Fibroblast of lung (primary cell): Measurements from ENCODE around the gene GFPT2. TPM values are rescaled to one million over a fixed set of nuclear protein-coding genes. Genes with fewer than 3 reads are reported as not detected.

Source experiments
- DNase-seq, 2 donors: peaks; one replicate each; pipeline versions ENCODE4 v3.0.0 to v3.0.0-alpha.2; 2010; ENCODE audit warnings: low read depth in 2 of 2
- H2AFZ ChIP-seq: 2 replicates; pipeline ENCODE4 v1.5.1; 2012; ENCODE audit warnings: low read length, control low read depth, inconsistent platforms
- H3K27ac ChIP-seq: 2 replicates; pipeline ENCODE4 v1.5.1; 2011; ENCODE audit warnings: low read length, control low read depth; ENCODE audit not compliant: insufficient read depth
- H3K27me3 ChIP-seq: 2 replicates; pipeline ENCODE4 v1.5.1; 2011; ENCODE audit warnings: mild to moderate bottlenecking, low read length; ENCODE audit not compliant: control insufficient read depth, insufficient read depth
- H3K36me3 ChIP-seq: 2 replicates; pipeline ENCODE4 v1.5.1; 2011; ENCODE audit warnings: low read length; ENCODE audit not compliant: control insufficient read depth, insufficient read depth
- H3K4me1 ChIP-seq: 2 replicates; pipeline ENCODE4 v1.5.1; 2011; ENCODE audit warnings: low read length; ENCODE audit not compliant: control insufficient read depth, insufficient read depth; ENCODE audit errors: extremely low read depth
- H3K4me2 ChIP-seq: 2 replicates; pipeline ENCODE4 v1.5.1; 2011; ENCODE audit warnings: low read length, control low read depth; ENCODE audit not compliant: insufficient read depth; ENCODE audit errors: extremely low read depth
- H3K4me3 ChIP-seq, 4 experiments: fragments of 200-600 bp in 1 of 4; sonication (generic) in 1 of 4; replicated peaks in 1 of 4; 2 replicates each; pipeline ENCODE4 v1.5.1; 2011 to 2016; ENCODE audit warnings: low read length in 4 of 4, low read depth in 3 of 4, mild to moderate bottlenecking in 3 of 4, control low read depth in 2 of 4, inconsistent platforms in 1 of 4, mixed read lengths in 1 of 4; ENCODE audit not compliant: insufficient read depth in 1 of 4; ENCODE audit errors: control extremely low read depth in 1 of 4
- H3K79me2 ChIP-seq: 2 replicates; pipeline ENCODE4 v1.5.1; 2012; ENCODE audit warnings: mild to moderate bottlenecking, low read length, inconsistent platforms; ENCODE audit not compliant: control insufficient read depth, insufficient read depth
- H3K9ac ChIP-seq: 2 replicates; pipeline ENCODE4 v1.5.1; 2011; ENCODE audit warnings: mild to moderate bottlenecking, low read length, control low read depth; ENCODE audit not compliant: insufficient read depth
- H3K9me3 ChIP-seq: 2 replicates; pipeline ENCODE4 v1.5.1; 2012; ENCODE audit warnings: low read depth, low read length; ENCODE audit not compliant: control insufficient read depth, insufficient read depth
- H4K20me1 ChIP-seq: 2 replicates; pipeline ENCODE4 v1.5.1; 2011; ENCODE audit warnings: low read length; ENCODE audit not compliant: control insufficient read depth, insufficient read depth; ENCODE audit errors: extremely low read depth
- CTCF ChIP-seq, 2 donors: IDR thresholded peaks in 1 of 2; conservative IDR thresholded peaks in 1 of 2; 1 replicate in 1 of 2; 2 replicates in 1 of 2; pipeline ENCODE4 v1.5.1; 2011 to 2012; ENCODE audit warnings: low read length in 2 of 2, control low read depth in 1 of 2, inconsistent platforms in 1 of 2, low read depth in 1 of 2, mild to moderate bottlenecking in 1 of 2
- EZH2 ChIP-seq: IDR thresholded peaks from 2 replicates; pipeline ENCODE4 v1.5.1; 2012; ENCODE audit warnings: low read length, control low read depth, mild to moderate bottlenecking; ENCODE audit errors: missing control alignments
- polyA plus RNA-seq, 2 donors: library from polyadenylated mRNA; depleted of rRNA in 1 of 2; stranded (reverse) in 1 of 2; unstranded in 1 of 2; fragments of >200 nt; gene quantifications; 2 replicates each; pipeline ENCODE4 v1.2.1, GENCODE V29; 2011 to 2012; ENCODE audit warnings: missing spikeins in 1 of 2
- total RNA-seq: library from RNA; depleted of rRNA; stranded (reverse); fragments of >200 nt; gene quantifications from 2 replicates; pipeline ENCODE4 v1.2.1, GENCODE V29; 2014

Gene GFPT2
- total and polyA plus RNA-seq, 2 donors (not counting 1 experiment from before 2014, with no cell fraction given): 6.1 to 19.3 TPM

GRCh38 chr5:180380856-180381255 is 27.7 kb upstream of the GFPT2 start:
- TF ChIP-seq CTCF (conservative IDR thresholded peaks at IDR 0.05 in 1 of 2, IDR thresholded peaks at IDR 0.05 in 1 of 2; ENCODE audit: low read depth in 1 of 2, low read length in 2 of 2) (no peak), EZH2 (no peak)
- H3K9me3 ChIP-seq: no peaks in the 10 kb centered on the region
- H3K27ac ChIP-seq: no peak overlapping the region
- H3K36me3 ChIP-seq: no peaks in the 10 kb centered on the region
- DNase-seq: no peak
- no peaks in the 10 kb centered on the region for H3K4me1 ChIP-seq
- H3K4me2 ChIP-seq: no peak overlapping the region
- no peaks in the 10 kb centered on the region for H3K79me2 ChIP-seq
- H3K9ac ChIP-seq: no peak overlapping the region
- no peak overlapping the region for H2AFZ ChIP-seq
- H4K20me1 ChIP-seq: no peaks in the 10 kb centered on the region
- H3K4me3 ChIP-seq: no peak overlapping the region
- H3K27me3 ChIP-seq: no peaks in the 10 kb centered on the region

GRCh38 chr5:180380441-180380840 is 27.3 kb upstream of the GFPT2 start:
- H3K36me3 ChIP-seq: no peaks in the 10 kb centered on the region
- no peaks in the 10 kb centered on the region for H4K20me1 ChIP-seq
- no peak overlapping the region for H3K27ac ChIP-seq
- DNase-seq: no peak
- TF ChIP-seq EZH2: no peak
- TF ChIP-seq CTCF (conservative IDR thresholded peaks at IDR 0.05 in 1 of 2, IDR thresholded peaks at IDR 0.05 in 1 of 2; ENCODE audit: low read depth in 1 of 2, low read length in 2 of 2): no peak
- no peaks in the 10 kb centered on the region for H3K9me3 ChIP-seq
- no peaks in the 10 kb centered on the region for H3K4me1 ChIP-seq
- no peak overlapping the region for H3K4me3 ChIP-seq
- H3K4me2 ChIP-seq: no peak overlapping the region
- H2AFZ ChIP-seq: no peak overlapping the region
- no peaks in the 10 kb centered on the region for H3K27me3 ChIP-seq
- no peak overlapping the region for H3K9ac ChIP-seq
- no peaks in the 10 kb centered on the region for H3K79me2 ChIP-seq

GRCh38 chr5:180379355-180380070 is 26.4 kb upstream of the GFPT2 start:
- Histone ChIP-seq H3K4me3 (no peak overlapping the region), H3K4me2 (no peak overlapping the region), H3K9ac (no peak overlapping the region), H3K4me1 (no peaks in the 10 kb centered on the region), H3K27ac (no peak overlapping the region), H3K27me3 (no peaks in the 10 kb centered on the region), H2AFZ (no peak overlapping the region), H3K9me3 (no peaks in the 10 kb centered on the region), H3K36me3 (no peaks in the 10 kb centered on the region), H4K20me1 (no peaks in the 10 kb centered on the region), H3K79me2 (no peaks in the 10 kb centered on the region)
- no peak for DNase-seq
- TF ChIP-seq CTCF (conservative IDR thresholded peaks at IDR 0.05 in 1 of 2, IDR thresholded peaks at IDR 0.05 in 1 of 2; ENCODE audit: low read depth in 1 of 2, low read length in 2 of 2): no peak
- TF ChIP-seq EZH2: no peak
